Measurements from ENCODE around the gene CHD9. TPM values are rescaled to one million over a fixed set of nuclear protein-coding genes. Genes with fewer than 3 reads are reported as not detected.
"Not testable (repeated sequence)": the region's sequence is repeated elsewhere in the genome, so short reads cannot be mapped to it uniquely, and the experiment has no call there.

Gene CHD9
- total RNA-seq, 1 donor from 2014 or later: 20.7 TPM

- peaks cover 2% of the 10 kb centered on the region for H3K4me1 Mint-ChIP-seq
- H3K27me3 Mint-ChIP-seq: peaks cover 14% of the 10 kb centered on the region
- intact Hi-C loops (cut with micrococcal nuclease): no loop called here
- DNase-seq: no peak
- no peak overlapping the region for H3K27ac Mint-ChIP-seq
- no peak overlapping the region for H3K4me3 Mint-ChIP-seq
- no peaks in the 10 kb centered on the region for H3K36me3 Mint-ChIP-seq (ENCODE audit: low read depth)
- no peaks in the 10 kb centered on the region for H3K9me3 Mint-ChIP-seq
Observed at GRCh38 chr16:53041320-53042051, 13.3 kb upstream of the CHD9 start.

- no peak for DNase-seq
- H3K36me3 Mint-ChIP-seq (ENCODE audit: low read depth): no peaks in the 10 kb centered on the region
- no peak overlapping the region for H3K27ac Mint-ChIP-seq
- peaks cover 2% of the 10 kb centered on the region for H3K4me1 Mint-ChIP-seq
- intact Hi-C loops (cut with micrococcal nuclease): no loop called here
- H3K27me3 Mint-ChIP-seq: peaks cover 14% of the 10 kb centered on the region
- no peaks in the 10 kb centered on the region for H3K9me3 Mint-ChIP-seq
- H3K4me3 Mint-ChIP-seq: no peak overlapping the region
Observed at GRCh38 chr16:53042235-53042701, 12.5 kb upstream of the CHD9 start.

- Mint-ChIP-seq H3K27ac (no peak overlapping the region), H3K27me3 (peaks cover 13% of the 10 kb centered on the region), H3K4me1 (peaks cover 2% of the 10 kb centered on the region), H3K36me3 (ENCODE audit: low read depth) (no peaks in the 10 kb centered on the region), H3K9me3 (no peaks in the 10 kb centered on the region), H3K4me3 (no peak overlapping the region)
- intact Hi-C loops (cut with micrococcal nuclease): no loop called here
- no peak for DNase-seq
Observed at GRCh38 chr16:53043428-53043831, 11.4 kb upstream of the CHD9 start.

GRCh38 chr16:53043986-53044601, 10.7 kb upstream of the CHD9 start:
- Mint-ChIP-seq H3K27me3 (peaks cover 13% of the 10 kb centered on the region), H3K9me3 (no peaks in the 10 kb centered on the region), H3K4me1 (peaks cover 2% of the 10 kb centered on the region), H3K27ac (no peak overlapping the region), H3K36me3 (ENCODE audit: low read depth) (no peaks in the 10 kb centered on the region), H3K4me3 (no peak overlapping the region)
- intact Hi-C loops (cut with micrococcal nuclease): no loop called here
- DNase-seq: no peak

- Mint-ChIP-seq H3K4me3 (no peak overlapping the region), H3K27ac (no peak overlapping the region), H3K4me1 (peaks cover 2% of the 10 kb centered on the region), H3K36me3 (ENCODE audit: low read depth) (no peaks in the 10 kb centered on the region), H3K27me3 (peaks cover 13% of the 10 kb centered on the region), H3K9me3 (no peaks in the 10 kb centered on the region)
- no peak for DNase-seq
- intact Hi-C loops (cut with micrococcal nuclease): no loop called here
Observed at GRCh38 chr16:53045341-53046220, 9.2 kb upstream of the CHD9 start.

- H3K36me3 Mint-ChIP-seq (ENCODE audit: low read depth); H3K4me3 Mint-ChIP-seq; H3K9me3 Mint-ChIP-seq; intact Hi-C loops (cut with micrococcal nuclease); H3K27me3 Mint-ChIP-seq; H3K27ac Mint-ChIP-seq; DNase-seq; H3K4me1 Mint-ChIP-seq: not testable (repeated sequence)
Observed at GRCh38 chr16:53047515-53047914, 7.3 kb upstream of the CHD9 start.

- no peak for DNase-seq
- intact Hi-C loops (cut with micrococcal nuclease): no loop called here
- Mint-ChIP-seq H3K27me3 (peaks cover 5% of the 10 kb centered on the region), H3K4me1 (peaks cover 10% of the 10 kb centered on the region), H3K36me3 (ENCODE audit: low read depth) (no peaks in the 10 kb centered on the region), H3K27ac (no peak overlapping the region), H3K9me3 (no peaks in the 10 kb centered on the region), H3K4me3 (no peak overlapping the region)
Observed at GRCh38 chr16:53048139-53048915, 6.5 kb upstream of the CHD9 start.

GRCh38 chr16:53051255-53051654, 3.5 kb upstream of the CHD9 start:
- not testable (repeated sequence) for H3K4me3 Mint-ChIP-seq; H3K27me3 Mint-ChIP-seq; H3K27ac Mint-ChIP-seq; H3K36me3 Mint-ChIP-seq (ENCODE audit: low read depth); DNase-seq; H3K9me3 Mint-ChIP-seq
- intact Hi-C loops (cut with micrococcal nuclease): loop anchor here (5.0 to 10.0 kb wide), 2 partner anchors 324 to 451 kb away; partner anchors contain the start of gene AKTIP
- H3K4me1 Mint-ChIP-seq: peaks cover 19% of the 10 kb centered on the region

GRCh38 chr16:53052519-53053501, 2.0 kb upstream of the CHD9 start, which contains the start of gene CHD9NB:
CHD9NB (minus strand) TSS chr16:53052897; CDS start chr16:53044158, 8,739 bp downstream.
- intact Hi-C loops (cut with micrococcal nuclease): loop anchor here (5.0 to 10.0 kb wide), 2 partner anchors 322 to 449 kb away; partner anchors contain the start of gene AKTIP
- H3K9me3 Mint-ChIP-seq: no peaks in the 10 kb centered on the region
- no peaks in the 10 kb centered on the region for H3K36me3 Mint-ChIP-seq (ENCODE audit: low read depth)
- H3K27me3 Mint-ChIP-seq: peaks cover 2% of the 10 kb centered on the region
- H3K27ac Mint-ChIP-seq: no peak within 1 kb of the TSS
- H3K4me1 Mint-ChIP-seq: peaks cover 27% of the 10 kb centered on the region
- peak; percentile 62 for DNase-seq
- H3K4me3 Mint-ChIP-seq: peak within 1 kb of the TSS; percentile 29

GRCh38 chr16:53053967-53054669, 673 bp upstream of the CHD9 start:
- H3K9me3 Mint-ChIP-seq: no peaks in the 10 kb centered on the region
- peak overlapping the region; percentile 86 for H3K4me3 Mint-ChIP-seq
- no peaks in the 10 kb centered on the region for H3K36me3 Mint-ChIP-seq (ENCODE audit: low read depth)
- intact Hi-C loops (cut with micrococcal nuclease): loop anchor here (1.0 to 10.0 kb wide), 6 partner anchors 45 to 448 kb away; partner anchors contain the start of gene AKTIP
- no peak for DNase-seq
- H3K4me1 Mint-ChIP-seq: peaks cover 32% of the 10 kb centered on the region
- peak overlapping the region; percentile 86 for H3K27ac Mint-ChIP-seq
- no peaks in the 10 kb centered on the region for H3K27me3 Mint-ChIP-seq

- Mint-ChIP-seq H3K27me3 (no peaks in the 10 kb centered on the region), H3K36me3 (ENCODE audit: low read depth) (no peaks in the 10 kb centered on the region), H3K9me3 (no peaks in the 10 kb centered on the region), H3K27ac (peak overlapping the region; percentile 83), H3K4me1 (peaks cover 32% of the 10 kb centered on the region), H3K4me3 (peak overlapping the region; percentile 86)
- DNase-seq: peak; percentile 73
- intact Hi-C loops (cut with micrococcal nuclease): loop anchor here (1.0 to 10.0 kb wide), 6 partner anchors 43 to 457 kb away; no protein-coding TSS in a partner anchor
Observed at GRCh38 chr16:53055541-53056391, 975 bp downstream of the CHD9 start.
